CD14-positive monocyte (primary cell): Measurements from ENCODE around the gene RPL36A. TPM values are rescaled to one million over a fixed set of nuclear protein-coding genes. Genes with fewer than 3 reads are reported as not detected.

ENCODE experiments used
- DNase-seq, 3 donors: peaks; one replicate each; pipeline ENCODE4 v3.0.0-alpha.2; 2011 to 2022
- H2AFZ ChIP-seq: 2 replicates; pipeline ENCODE4 v1.6.0; 2012; ENCODE audit warnings: mild to moderate bottlenecking, low read depth, low read length, inconsistent platforms; ENCODE audit not compliant: insufficient read depth, poor library complexity, severe bottlenecking
- H3K27ac ChIP-seq, 2 donors: 1 replicate in 1 of 2; 2 replicates in 1 of 2; pipeline ENCODE4 v1.5.1; 2012 to 2013; ENCODE audit warnings: low read length in 2 of 2, control low read depth in 1 of 2, inconsistent platforms in 1 of 2, low read depth in 1 of 2, mild to moderate bottlenecking in 1 of 2
- H3K27me3 ChIP-seq, 2 donors: one replicate each; pipeline versions ENCODE4 v1.6.0 to v1.6.1; 2011 to 2013; ENCODE audit warnings: low read length in 2 of 2; ENCODE audit not compliant: control insufficient read depth in 2 of 2, insufficient read depth in 2 of 2
- H3K36me3 ChIP-seq, 2 donors: replicated peaks in 1 of 2; 1 replicate in 1 of 2; 2 replicates in 1 of 2; pipeline versions ENCODE4 v1.5.1 to v1.6.1; 2012 to 2013; ENCODE audit warnings: low read length in 2 of 2, control low read depth in 1 of 2, inconsistent platforms in 1 of 2, mild to moderate bottlenecking in 1 of 2; ENCODE audit not compliant: insufficient read depth in 2 of 2, control insufficient read depth in 1 of 2
- H3K4me1 ChIP-seq, 2 donors: 1 replicate in 1 of 2; 2 replicates in 1 of 2; pipeline versions ENCODE4 v1.5.1 to v1.6.1; 2012 to 2013; ENCODE audit warnings: low read length in 2 of 2, control low read depth in 1 of 2, inconsistent platforms in 1 of 2, mild to moderate bottlenecking in 1 of 2, moderate library complexity in 1 of 2; ENCODE audit not compliant: insufficient read depth in 2 of 2, control insufficient read depth in 1 of 2
- H3K4me2 ChIP-seq: replicated peaks from 2 replicates; pipeline ENCODE3; 2012; ENCODE audit warnings: low read length, moderate library complexity, mild to moderate bottlenecking; ENCODE audit not compliant: poor library complexity, severe bottlenecking; ENCODE audit errors: extremely low read depth
- H3K4me3 ChIP-seq, 3 experiments: fragments of 200-600 bp in 1 of 3; sonication (generic) in 1 of 3; replicated peaks in 1 of 3; 1 replicate in 2 of 3; 2 replicates in 1 of 3; pipeline ENCODE4 v1.5.1; 2011 to 2013; ENCODE audit warnings: low read length in 3 of 3, mild to moderate bottlenecking in 3 of 3, control low read depth in 2 of 3, low read depth in 2 of 3, inconsistent platforms in 1 of 3, moderate library complexity in 1 of 3
- H3K79me2 ChIP-seq: 2 replicates; pipeline ENCODE4 v1.6.0; 2012; ENCODE audit warnings: mild to moderate bottlenecking, control low read depth, inconsistent platforms, low read length, moderate library complexity; ENCODE audit not compliant: insufficient read depth
- H3K9ac ChIP-seq: 2 replicates; pipeline ENCODE4 v1.6.0; 2017; ENCODE audit warnings: low read length, mild to moderate bottlenecking; ENCODE audit not compliant: insufficient read depth, poor library complexity, severe bottlenecking
- H3K9me3 ChIP-seq, 2 donors: replicated peaks in 1 of 2; 1 replicate in 1 of 2; 2 replicates in 1 of 2; pipeline versions ENCODE4 v1.5.1 to v1.6.1; 2012 to 2013; ENCODE audit warnings: low read length in 2 of 2, control low read depth in 1 of 2; ENCODE audit not compliant: control insufficient read depth in 1 of 2, insufficient read depth in 1 of 2
- H4K20me1 ChIP-seq: 2 replicates; pipeline ENCODE4 v1.6.0; 2012; ENCODE audit warnings: mild to moderate bottlenecking, low read length, control low read depth, moderate library complexity; ENCODE audit not compliant: insufficient read depth
- H3K27ac Mint-ChIP-seq, 7 donors: one replicate each; pipeline ENCODE4 v1.8.0; 2020; ENCODE audit warnings: mild to moderate bottlenecking in 7 of 7, mixed read lengths in 7 of 7, moderate library complexity in 6 of 7, inconsistent platforms in 2 of 7
- H3K27me3 Mint-ChIP-seq, 3 donors: one replicate each; pipeline ENCODE4 v1.8.0; 2021 to 2022; ENCODE audit warnings: low read depth in 3 of 3, mild to moderate bottlenecking in 3 of 3, mixed read lengths in 3 of 3, moderate library complexity in 3 of 3, inconsistent platforms in 1 of 3
- H3K36me3 Mint-ChIP-seq, 2 donors: one replicate each; pipeline ENCODE4 v1.8.0; 2020; ENCODE audit warnings: mixed read lengths in 2 of 2, inconsistent platforms in 1 of 2, mild to moderate bottlenecking in 1 of 2
- H3K4me1 Mint-ChIP-seq: one replicate; pipeline ENCODE4 v1.8.0; 2020; ENCODE audit warnings: mild to moderate bottlenecking, mixed read lengths
- H3K4me3 Mint-ChIP-seq, 2 donors: one replicate each; pipeline ENCODE4 v1.8.0; 2020; ENCODE audit warnings: mild to moderate bottlenecking in 2 of 2, mixed read lengths in 2 of 2, moderate library complexity in 1 of 2
- H3K9me3 Mint-ChIP-seq, 7 donors: one replicate each; pipeline ENCODE4 v1.8.0; 2020 to 2022; ENCODE audit warnings: mixed read lengths in 7 of 7, mild to moderate bottlenecking in 6 of 7, moderate library complexity in 6 of 7, inconsistent platforms in 2 of 7
- WGBS: methylation state at CpG from one replicate; pipeline ENCODE4 v1.1.5; 2013; ENCODE audit warnings: missing lambda C conversion rate; ENCODE audit not compliant: insufficient coverage; 5-methylcytosine and 5-hydroxymethylcytosine counted together
- intact Hi-C, 2 donors: fragments of 100-400 bp; cut with micrococcal nuclease; formaldehyde crosslinking; loops; one replicate each; pipeline versions ENCODE4 v1.15.0 to v1.15.1; 2023
- polyA plus RNA-seq, 3 donors: library from polyadenylated mRNA; depleted of rRNA in 1 of 3; unstranded in 2 of 3; stranded (reverse) in 1 of 3; fragments of 300-500 nt in 2 of 3; fragments of >200 nt in 1 of 3; fragmentation: Illumina TruSeq in 2 of 3; gene quantifications; 1 replicate in 2 of 3; 2 replicates in 1 of 3; pipeline ENCODE4 v1.2.3, GENCODE V29; 2012 to 2021
- TF ChIP-seq, protein P1 (sequence below): fragments of 200-600 bp; IDR thresholded peaks from one replicate; pipeline ENCODE4 v1.8.0; 2022; ENCODE audit warnings: antibody characterized with exemption, mild to moderate bottlenecking

Gene RPL36A
- polyA plus RNA-seq, 3 donors: 833 to 2,390 (median 875) TPM

DNA sequence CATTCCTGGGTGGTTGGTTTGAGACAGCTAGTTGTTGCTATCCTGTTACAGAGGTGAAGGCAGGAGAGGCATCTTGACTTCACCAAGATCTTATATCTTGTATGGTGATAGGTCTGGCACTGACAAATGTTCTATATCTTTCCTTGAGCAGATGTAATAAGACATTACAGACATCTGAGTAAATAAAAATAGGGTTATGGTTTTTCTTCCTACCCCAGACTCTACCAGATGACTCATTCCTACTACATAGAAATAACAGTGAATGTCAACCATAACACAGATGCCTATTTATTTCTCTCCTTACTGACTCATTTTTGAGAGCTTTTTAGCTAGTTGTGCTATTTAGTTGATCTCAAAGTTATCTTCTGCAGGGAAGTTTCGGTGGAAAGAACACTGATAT is 39.1 kb downstream of the RPL36A start:
- Mint-ChIP-seq H3K9me3 (peaks cover 0 to 8% (median 2%) of the 10 kb centered on the region in 7 donors), H3K27ac (no peak overlapping the region), H3K36me3 (peaks cover 24 to 30% of the 10 kb centered on the region in 2 donors), H3K4me1 (peaks cover 18% of the 10 kb centered on the region), H3K27me3 (peaks cover 0 to 5% (median 0%) of the 10 kb centered on the region in 3 donors), H3K4me3 (no peak overlapping the region)
- TF ChIP-seq, protein P1, sequence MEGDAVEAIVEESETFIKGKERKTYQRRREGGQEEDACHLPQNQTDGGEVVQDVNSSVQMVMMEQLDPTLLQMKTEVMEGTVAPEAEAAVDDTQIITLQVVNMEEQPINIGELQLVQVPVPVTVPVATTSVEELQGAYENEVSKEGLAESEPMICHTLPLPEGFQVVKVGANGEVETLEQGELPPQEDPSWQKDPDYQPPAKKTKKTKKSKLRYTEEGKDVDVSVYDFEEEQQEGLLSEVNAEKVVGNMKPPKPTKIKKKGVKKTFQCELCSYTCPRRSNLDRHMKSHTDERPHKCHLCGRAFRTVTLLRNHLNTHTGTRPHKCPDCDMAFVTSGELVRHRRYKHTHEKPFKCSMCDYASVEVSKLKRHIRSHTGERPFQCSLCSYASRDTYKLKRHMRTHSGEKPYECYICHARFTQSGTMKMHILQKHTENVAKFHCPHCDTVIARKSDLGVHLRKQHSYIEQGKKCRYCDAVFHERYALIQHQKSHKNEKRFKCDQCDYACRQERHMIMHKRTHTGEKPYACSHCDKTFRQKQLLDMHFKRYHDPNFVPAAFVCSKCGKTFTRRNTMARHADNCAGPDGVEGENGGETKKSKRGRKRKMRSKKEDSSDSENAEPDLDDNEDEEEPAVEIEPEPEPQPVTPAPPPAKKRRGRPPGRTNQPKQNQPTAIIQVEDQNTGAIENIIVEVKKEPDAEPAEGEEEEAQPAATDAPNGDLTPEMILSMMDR: no peak
- no peaks in the 10 kb centered on the region for H3K27me3 ChIP-seq
- WGBS: no CpG with 5 or more reads among the region's 1 CpG
- no peak overlapping the region for H2AFZ ChIP-seq
- no peaks in the 10 kb centered on the region for H3K9me3 ChIP-seq
- no peaks in the 10 kb centered on the region for H4K20me1 ChIP-seq
- no peaks in the 10 kb centered on the region for H3K4me1 ChIP-seq
- intact Hi-C loops: no loop called here
- no peak for DNase-seq
- H3K9ac ChIP-seq: no peak overlapping the region
- no peak overlapping the region for H3K27ac ChIP-seq
- no peak overlapping the region for H3K4me3 ChIP-seq
- peaks cover 0 to 14% of the 10 kb centered on the region in 2 donors for H3K36me3 ChIP-seq
- no peaks in the 10 kb centered on the region for H3K79me2 ChIP-seq
- H3K4me2 ChIP-seq: no peak overlapping the region

DNA sequence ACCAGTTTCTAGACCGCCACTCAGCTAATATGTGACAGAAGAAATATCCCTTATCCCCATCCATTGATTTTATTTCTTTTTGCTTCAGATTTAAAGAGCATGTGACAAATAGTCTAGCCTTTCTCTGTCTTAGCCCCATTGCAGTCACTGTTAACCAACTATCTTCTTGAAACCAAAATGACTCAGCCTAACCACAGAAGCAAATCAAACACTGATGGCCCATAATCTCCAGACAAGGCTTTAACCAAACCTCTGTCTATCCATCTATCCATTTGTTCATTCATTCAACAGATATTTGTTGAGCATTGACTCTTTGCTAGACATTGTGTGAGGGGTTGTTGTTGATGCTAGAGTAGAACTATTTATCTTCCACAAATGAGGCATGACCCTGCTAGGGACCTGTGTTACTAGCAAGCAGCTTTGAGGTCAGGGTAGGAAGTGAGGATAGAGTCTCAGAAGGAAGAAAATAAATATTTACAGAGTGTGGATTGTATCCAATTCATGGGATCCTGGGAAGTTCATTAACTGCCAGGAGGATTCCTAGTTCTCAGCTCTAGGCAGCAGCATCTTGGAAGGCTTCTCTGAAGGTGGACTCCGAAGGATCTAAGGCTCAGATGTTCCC is 39.8 kb downstream of the RPL36A start:
- peak overlapping the region in 1 of 7 donors; percentile 42 for H3K27ac Mint-ChIP-seq
- Histone ChIP-seq H2AFZ (no peak overlapping the region), H3K9ac (no peak overlapping the region), H3K4me2 (no peak overlapping the region), H3K27me3 (no peaks in the 10 kb centered on the region), H3K4me3 (no peak overlapping the region), H3K4me1 (no peaks in the 10 kb centered on the region), H3K27ac (no peak overlapping the region), H3K9me3 (no peaks in the 10 kb centered on the region), H3K79me2 (no peaks in the 10 kb centered on the region), H3K36me3 (peaks cover 0 to 14% of the 10 kb centered on the region in 2 donors), H4K20me1 (no peaks in the 10 kb centered on the region)
- no CpG with 5 or more reads among the region's 2 CpGs for WGBS
- DNase-seq: no peak
- peaks cover 0 to 11% (median 2%) of the 10 kb centered on the region in 7 donors for H3K9me3 Mint-ChIP-seq
- intact Hi-C loops: no loop called here
- H3K36me3 Mint-ChIP-seq: peaks cover 24 to 29% of the 10 kb centered on the region in 2 donors
- no peak overlapping the region for H3K4me3 Mint-ChIP-seq
- peaks cover 0 to 7% (median 0%) of the 10 kb centered on the region in 3 donors for H3K27me3 Mint-ChIP-seq
- peaks cover 15% of the 10 kb centered on the region for H3K4me1 Mint-ChIP-seq
- TF ChIP-seq, protein P1: no peak
